HG03460 (cell line): ENCODE measurements around the gene CROCC.
A peak's percentile ranks its signal among the peaks of the same experiment; 100 is the strongest.
"Not testable (repeated sequence)": the region's sequence is repeated elsewhere in the genome, so short reads cannot be mapped to it uniquely, and the experiment has no call there.

Experiments
- ATAC-seq: cut with Tn5 transposase; IDR thresholded peaks from one replicate; pipeline ENCODE4 v1.9.1; 2021; ENCODE audit not compliant: unreplicated experiment

CROCC gene

DNA sequence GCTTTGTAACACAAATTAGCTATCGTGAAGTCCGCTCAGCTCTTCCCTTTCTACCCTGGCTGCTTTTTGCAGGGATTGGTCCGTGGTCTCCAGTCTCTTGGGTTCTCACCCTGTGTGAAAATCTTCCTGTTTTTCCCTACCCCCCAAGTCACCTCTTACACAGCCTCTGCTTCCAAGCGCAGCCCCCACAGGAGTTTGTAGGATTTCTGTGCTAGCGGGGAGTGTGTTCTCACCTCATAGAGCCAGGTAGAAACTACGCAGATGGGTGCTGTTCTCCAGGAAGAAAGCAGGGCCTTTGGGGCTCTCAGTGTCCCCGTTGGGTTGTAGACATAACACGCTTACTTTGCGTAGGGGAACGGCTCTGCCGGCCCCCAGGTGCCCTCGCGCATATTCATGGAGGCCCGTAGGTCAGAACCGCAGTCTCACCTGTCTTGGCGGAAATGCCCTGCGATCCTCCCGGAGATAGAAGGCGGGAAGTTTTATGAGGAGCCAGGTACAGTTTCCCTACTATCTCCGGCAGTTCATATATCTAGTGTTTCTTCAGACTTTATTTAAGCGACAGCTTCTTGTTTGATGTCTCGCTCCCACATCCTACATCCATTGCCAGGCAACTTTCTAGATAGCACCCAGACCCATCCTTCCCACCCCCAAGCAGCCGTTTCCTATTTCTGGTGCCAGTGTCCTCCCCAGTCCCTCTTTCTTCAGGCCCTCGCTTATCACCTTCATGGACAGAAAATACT is 25.2 kb upstream of the CROCC start:
- peak; percentile 25 for ATAC-seq

DNA sequence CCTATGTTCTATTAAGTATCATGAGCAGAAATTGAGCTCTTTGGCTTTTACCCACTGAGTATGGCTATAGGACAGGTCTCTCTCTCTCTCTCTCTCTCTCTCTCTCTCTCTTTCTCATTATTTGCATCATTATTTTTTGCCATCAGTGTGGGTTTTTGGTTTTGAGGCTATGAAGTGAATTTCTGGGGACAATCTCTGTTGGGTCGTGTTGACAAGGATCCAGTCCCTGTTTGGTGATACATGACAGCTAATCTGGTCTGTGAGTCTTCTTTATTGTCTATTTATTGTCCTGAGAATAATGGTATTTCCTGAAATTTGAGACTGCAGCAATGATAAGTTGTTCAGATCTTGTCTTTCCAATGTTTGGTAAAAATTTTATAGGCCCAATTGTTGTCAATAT is 24.1 kb upstream of the CROCC start:
- not testable (repeated sequence) for ATAC-seq

DNA sequence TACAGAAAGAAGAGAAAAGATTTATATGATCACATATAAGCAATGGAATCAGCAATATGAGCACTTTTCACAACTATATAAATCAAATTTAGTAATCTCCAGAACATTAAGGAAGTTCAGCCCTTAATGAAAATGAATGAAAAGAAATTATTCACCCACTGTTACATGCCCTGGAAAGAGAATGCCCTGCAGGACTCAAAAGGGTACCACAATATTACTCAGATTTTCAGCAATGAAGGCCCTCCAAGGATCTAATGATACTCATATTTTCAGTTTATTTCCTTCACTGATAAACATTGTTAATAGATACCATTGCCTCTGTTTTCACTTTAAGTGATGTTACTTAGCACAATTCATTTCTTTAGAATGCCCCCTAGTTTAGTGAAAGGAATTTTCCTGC is 23.4 kb upstream of the CROCC start:
- not testable (repeated sequence) for ATAC-seq

DNA sequence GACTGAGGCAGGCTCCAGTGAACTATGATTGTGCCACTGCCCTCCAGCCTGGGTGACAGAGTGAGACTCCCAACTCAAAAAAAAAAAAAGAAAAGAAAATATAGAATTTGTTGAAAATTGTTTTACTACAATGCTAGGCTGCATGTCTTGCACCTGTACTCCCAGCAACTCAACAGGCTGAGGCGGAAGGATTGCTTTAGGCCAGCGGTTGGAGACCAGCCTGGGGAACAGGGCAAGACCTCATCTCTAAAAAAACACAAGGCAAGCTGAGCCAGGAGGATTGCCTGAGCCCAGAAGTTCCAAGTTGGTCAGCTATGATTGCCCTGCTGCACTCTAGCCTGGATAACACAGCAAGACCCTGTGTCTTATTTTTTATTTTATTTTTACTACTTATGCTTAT is 22.7 kb upstream of the CROCC start:
- not testable (repeated sequence) for ATAC-seq

DNA sequence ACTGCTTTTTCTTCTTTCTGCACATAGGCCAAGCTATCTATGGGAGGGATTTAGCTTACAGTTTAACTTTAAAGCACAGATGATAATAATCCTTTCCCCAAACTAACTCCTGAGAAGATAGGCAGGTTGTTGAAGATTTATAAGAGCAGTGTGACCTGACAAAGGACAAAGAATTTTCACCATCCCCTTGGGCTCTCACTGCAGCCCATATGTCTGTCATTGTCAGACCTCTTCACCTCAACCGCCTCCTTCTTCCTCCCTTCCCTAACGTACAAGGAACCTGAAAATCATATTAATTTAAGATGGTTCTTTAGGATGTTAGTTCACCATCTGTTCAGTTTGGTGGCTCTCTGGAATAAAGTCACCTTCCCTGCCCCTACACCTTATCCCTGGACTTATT is 21.0 kb upstream of the CROCC start:
- ATAC-seq: no peak

DNA sequence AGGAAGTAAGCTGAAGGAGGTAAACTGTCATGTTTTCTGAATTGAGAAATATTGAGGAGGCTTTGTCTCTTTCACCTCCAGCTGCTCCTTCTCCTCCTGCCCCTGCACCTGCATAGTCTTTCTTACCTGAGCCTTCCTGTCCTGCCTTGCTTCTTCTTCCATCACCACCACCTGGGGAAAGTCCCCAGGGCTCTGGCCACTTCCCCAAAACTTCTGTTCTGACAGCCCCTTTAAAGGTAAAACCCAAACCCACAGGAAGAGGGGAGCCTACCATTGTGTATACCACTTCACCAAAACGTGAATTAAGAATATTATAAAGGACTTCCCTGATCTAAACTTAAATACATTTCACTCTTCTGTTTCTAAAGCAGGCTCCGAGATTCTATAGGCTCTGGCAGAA is 20.4 kb upstream of the CROCC start:
- not testable (repeated sequence) for ATAC-seq

DNA sequence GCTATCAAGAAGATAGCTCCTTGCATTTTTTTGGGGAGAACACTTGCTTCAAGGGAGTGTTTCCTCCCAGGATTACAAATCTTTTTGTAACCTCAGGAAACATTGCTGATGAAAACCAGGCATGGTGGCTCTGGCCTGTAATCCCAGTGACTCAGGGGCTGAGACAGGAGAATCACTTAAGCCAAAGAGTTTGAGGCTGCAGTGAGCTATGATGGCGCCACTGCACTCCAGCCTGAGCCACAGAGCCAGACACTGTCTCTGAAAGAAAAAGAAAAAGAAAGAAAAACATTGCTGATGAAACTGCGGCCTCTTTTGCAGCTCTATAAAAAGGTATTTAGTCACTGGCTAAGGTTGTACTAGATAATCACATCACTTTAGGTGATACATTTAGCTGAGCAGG is 18.7 kb upstream of the CROCC start:
- ATAC-seq: no peak

DNA sequence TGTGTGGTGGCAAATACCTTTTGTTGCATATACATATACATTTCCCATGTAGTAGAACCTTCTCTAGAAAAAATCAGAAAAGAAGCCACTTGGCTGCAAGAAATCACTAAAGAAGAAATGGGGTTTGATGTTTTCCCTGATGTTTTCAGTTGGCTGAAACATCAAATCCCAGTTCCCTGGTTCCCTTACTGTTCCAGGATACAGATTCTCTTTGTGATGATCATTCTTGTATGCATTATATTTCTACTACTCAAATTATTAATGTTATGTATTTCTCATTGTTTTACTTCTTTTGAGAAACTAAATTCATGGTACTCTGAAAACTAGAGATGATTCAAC is 18.3 kb upstream of the CROCC start:
- no peak for ATAC-seq

DNA sequence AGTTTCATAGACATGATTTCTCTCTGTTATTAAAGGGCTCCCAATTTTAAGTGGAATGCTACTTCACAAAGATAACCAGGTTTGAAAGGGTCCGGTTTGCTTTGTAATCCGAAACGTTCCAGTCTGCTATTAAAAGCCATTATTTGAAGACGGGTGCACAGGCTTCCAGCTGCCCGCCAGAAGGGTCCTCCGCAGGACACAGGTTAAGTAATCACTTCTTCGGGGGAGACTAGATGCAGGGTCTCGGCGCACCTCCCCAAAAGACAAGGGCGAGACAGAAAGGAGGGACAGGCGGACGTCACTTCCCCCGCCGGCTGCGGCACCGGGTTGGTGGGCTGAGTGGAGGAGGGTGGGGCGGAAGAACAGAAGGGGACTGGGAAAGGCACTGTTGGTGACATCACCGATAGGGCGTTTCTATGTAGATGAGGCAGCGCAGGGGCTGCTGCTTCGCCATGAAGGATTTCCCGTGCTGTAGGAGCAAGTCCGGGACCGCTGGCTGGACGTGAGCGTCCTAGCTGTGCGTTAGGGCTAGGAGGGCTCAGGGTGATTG is 17.1 kb upstream of the CROCC start:
- ATAC-seq: peak; percentile 85

DNA sequence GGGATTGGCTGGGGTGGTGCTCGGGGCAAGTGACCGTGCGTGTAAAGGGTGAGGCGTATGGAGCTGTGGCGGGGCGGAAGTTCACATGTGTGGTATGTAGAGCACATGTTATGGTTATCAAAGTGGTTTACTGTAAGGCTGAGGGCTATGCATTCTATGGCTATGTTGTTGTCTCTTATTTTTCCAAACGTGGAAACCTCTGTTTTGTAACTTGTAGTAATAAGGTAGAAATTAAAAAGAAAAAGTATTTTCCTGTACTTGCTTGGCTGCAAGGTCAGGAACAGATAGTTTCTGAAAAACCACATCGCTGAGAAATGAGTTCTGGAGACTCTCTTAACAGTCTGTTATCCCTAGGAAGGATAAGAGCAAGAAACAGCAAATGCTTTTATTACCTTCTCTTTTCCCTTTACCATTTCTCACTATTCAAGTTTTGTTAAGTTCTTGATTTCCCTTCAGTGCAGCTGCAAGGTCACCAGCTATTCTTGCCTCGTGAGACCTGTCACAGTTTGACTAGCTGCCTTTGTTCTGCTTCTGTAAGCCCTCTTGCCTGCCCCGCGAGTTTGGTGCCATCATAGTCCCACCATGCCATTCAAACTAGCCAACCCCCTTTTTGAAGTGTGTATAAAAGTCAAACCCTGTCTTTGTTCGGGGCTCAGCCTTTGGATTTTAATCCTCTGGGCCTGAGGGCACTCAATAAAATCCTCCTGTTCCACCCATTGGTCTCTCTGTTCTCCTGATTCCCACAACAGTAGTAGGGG is 16.4 kb upstream of the CROCC start:
- peak; percentile 73 for ATAC-seq

DNA sequence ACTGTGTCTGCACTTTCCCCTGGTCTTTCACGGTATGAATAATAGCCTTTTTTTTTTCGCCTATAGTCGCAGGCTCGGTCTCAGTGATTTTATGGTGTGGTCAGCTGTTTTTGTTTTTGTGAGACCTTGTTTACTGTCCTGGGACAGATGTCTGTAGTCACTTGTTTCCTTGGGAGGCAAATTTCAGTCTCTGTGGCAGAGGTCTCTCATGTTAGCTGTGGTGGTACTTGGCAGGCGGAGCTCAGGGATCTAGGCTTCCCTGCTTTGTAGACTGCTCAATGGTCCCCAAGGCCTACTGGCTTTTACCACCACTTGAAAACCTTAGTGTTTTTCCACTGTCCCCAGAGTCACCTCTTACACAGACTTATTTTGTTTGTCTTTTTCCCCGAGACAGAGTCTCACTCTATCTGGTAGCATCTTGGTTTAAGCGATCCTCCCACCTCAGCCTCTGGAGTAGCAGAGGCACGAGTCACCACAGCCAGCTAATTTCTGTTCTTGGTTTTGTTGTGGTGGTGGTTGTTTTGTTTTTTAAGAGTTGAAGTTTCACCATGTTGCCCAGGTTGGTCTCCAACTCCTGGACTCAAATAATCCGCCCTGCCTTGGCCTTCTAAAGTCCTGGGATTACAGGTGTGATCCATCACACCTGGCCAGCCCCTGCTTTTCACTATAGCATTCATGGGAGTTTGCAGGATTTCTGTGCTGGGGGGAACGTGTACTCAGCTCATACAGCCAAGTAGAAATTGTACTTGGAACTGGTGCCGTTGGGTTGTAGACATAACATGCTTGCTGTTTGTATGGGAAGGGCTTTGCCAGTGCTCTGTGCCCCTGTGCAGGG is 15.6 kb upstream of the CROCC start:
- ATAC-seq: no peak

DNA sequence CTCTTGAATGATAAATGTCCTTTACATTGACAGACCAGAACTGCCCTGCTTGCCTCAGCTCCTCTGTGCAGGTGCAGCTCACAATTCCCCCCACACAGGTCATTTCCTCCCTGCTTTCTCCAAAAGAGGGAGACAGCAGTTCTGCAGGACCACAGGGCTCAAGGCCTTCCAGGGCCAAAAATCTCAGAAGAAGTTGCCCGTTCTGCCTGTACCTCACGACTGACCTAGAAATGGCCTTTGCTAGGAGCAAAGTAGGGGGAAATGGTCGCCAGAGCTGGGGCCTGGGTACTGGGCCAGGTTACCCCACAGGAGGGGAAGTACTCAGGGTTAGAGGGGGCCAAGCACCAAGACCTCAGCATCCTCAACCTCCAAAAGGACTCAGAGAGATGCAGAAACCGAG is 14.9 kb upstream of the CROCC start:
- ATAC-seq: no peak

DNA sequence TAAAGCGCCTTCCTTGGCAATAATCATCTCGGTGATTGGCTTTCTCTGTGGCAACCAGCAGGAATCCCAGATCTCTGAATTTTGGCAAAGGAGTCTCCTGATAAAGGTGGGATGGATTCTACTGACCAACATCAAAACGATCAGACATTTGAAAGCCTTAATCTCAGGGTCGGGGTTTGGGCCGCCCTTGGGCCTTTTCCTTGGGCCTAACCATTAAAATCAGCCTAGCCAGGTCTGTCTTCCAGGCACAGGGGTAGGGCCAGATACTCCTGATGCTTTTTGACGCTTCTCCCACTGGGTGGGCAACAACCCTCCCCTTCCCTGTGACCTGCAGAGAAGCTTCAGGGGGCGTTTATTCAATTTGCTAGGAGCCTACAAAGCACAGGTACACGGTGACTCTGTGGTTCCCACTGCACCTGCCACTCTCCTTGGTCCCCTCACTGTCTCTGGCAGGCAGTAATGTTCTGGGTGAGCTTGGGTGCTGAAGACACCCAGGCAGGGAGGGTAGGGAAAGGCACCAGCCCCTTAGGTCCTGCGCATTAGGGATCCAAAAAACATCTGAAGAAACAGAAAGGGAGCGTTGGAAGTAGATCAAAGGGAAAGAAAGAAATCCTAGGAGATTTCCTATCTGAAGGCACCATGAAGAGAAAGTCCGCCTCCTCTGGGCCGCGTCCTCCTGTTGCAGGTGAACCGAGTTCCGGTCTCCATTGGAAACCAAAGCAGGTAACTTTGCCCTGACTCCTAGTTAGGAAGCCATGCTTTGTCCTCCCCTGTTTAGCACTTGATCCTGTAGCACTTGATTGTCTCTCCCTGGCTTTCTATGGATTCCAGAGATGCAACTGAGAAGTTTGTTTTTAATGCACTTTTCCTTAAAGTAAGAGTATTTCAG is 13.6 kb upstream of the CROCC start:
- no peak for ATAC-seq

DNA sequence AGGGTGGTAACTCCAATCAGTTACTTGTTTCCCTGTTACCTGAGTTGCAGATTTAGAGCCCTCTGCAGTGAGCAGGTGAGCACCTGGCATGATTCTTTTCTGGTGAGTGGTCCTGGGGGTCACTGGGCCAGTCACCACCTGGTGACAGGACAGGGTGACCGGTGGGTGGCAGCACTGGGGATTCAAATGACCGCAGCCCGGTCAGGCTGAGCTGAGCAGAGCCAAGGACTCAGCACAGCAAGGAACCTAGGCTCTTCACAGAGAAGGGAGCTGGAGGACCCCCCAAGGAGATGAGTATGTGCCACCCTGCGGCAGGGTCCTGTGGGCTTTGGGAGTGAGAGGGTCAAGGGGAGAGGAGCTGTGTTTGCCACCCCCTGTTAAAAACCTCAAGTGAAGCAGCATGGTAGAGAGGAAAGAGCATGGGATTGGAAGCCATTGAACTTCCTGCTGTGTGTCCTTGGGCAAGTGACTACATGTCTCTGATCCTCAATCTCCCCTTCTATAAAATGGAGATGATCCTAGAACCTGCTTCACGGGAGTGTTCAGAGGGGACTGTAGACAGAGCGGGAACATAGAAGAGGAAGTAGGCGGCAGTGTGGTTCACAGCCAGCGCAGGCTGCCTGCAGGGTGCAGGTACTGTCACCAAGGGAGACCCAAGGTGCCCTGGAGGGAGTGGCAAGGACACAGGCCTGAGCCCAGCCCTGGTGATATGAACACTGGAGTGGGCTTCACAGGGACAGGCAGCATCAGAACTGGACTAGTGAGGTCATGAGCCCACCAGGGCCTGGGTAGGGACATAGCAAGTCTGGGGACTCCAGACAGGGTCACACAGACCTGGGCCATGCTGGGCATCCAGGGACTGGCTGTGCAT is 9.6 kb upstream of the CROCC start:
- not testable (repeated sequence) for ATAC-seq

DNA sequence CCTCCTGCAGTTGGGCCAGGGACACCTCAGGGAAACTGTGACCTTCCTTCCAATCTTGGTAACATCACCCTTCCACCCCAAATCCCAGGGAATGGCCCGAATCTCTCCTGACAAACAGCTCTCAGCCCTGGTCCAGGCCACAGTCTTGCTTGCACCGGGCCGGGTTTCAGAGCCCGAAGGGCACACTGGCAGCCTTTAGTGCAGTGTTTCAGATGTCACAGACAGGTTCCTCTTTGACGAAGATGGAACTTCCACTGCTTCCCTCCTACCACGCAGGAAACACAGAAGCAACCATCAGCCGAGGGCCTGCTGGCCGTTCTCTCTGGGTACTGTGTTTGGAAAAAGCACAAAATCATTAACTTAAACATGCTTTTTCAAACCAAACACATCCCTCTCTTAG is 9.0 kb upstream of the CROCC start:
- not testable (repeated sequence) for ATAC-seq

DNA sequence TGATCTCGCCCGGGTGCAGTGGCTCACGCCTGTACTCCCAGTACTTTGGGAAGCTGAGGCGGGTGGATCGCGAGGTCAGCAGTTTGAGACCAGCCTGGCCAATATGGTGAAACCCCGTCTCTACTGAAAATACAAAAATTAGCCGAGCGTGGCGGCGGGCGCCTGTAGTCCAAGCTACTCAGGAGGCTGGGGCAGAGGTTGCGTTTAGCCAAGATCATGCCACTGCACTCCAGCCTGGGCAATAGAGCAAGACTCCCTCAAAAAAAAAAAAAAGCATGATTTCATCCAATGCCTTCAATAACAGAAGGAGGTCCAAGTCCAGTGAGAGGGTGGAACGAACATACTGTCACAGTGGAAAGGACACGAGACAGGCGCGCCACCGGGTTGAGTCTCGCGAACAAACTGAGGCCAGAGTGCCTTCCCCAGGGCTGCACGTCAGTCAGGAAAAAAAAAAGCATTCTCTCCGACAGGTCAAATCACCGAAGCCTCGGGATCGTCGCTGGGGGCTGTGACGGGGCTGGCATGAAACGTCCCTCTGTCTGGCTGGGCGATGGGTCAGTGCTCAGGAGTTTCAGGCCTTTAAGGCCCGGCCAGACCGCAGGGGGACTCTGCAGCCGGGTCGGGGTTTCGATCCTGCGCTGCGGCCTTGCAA is 8.4 kb upstream of the CROCC start:
- ATAC-seq: no peak

DNA sequence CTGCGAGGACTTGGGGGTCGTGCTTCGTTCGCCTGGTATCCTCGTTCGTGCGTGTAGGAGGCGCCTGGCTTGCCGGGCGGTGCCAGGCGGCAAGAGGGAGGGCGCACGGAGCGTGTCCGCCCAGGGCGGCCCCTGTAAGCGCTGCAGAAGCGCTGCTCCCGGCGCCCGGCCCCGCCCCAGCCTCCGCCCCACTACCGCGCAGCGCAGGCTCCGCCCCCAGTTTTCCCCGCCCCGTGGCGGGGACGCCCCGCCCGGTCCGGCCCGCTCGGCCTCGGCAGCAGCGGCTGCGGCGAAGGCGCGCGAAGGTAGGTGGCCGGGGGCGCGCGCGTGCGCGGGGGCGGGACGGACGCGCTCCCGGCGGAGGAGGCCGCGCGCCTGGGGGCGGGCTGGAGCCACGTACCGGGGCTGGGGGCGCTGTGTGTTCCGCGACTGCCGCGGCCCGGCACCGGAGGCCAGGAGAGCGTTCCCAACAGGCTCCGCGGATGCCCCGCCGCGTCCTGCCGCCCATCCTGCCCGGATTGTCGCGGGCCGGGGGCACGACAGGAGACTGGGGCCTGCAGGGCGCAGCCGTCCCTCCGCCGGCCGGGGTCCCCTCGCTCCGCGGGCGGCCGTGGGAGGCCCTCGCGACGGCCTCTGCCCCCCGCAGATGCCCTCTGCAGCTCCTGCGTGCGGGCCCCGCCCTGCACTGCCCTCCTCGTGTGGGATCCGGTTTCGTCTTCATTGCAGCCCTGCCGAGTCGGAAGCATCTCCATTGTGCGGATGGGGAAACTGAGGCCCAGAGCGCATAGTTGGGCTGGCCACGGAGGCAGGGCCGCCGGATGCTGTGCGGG is 7.7 kb upstream of the CROCC start:
- peak; percentile 85 for ATAC-seq
